Mesenteric fat pad (tissue), 1 donor: Measurements from ENCODE around the gene NAA80. TPM values are rescaled to one million over a fixed set of nuclear protein-coding genes. Genes with fewer than 3 reads are reported as not detected.

ENCODE experiments used
- DNase-seq: peaks from one replicate; pipeline ENCODE4 v3.0.0-alpha.2; 2020; ENCODE audit warnings: low spot score
- total RNA-seq: library from RNA; stranded (reverse); fragmentation: NEBNext Ultra II Directional; extraction: Animal tissue kit (Norgen Biotek cat#: 25700); gene quantifications from one replicate; pipeline ENCODE4 v1.2.1, GENCODE V29; 2021
- donor health status: DM: yes; HTN: yes; CAD: no.

NAA80 gene
- total RNA-seq, 1 donor from 2014 or later: 10.2 TPM

DNA sequence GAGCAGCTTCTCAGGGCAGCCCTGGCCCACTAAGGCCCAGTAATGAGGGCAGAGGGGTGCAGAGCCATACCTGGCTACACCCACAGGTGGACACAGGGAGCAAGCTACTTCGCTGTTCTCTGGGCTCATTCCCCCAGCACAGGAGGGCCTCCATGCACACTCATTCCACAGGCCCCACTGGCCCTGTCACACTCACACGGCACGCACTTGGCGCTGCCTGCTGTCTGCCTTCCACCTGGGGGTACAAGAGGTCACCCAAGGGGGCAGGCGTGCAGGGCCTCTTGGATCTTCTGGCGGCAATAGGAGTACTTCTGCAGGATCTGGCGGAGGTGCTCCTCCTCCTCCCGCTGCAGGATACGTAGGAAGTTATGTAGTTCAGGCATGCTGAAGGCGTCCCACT lies 31.1 kb upstream of the NAA80 start:
- DNase-seq: no peak

DNA sequence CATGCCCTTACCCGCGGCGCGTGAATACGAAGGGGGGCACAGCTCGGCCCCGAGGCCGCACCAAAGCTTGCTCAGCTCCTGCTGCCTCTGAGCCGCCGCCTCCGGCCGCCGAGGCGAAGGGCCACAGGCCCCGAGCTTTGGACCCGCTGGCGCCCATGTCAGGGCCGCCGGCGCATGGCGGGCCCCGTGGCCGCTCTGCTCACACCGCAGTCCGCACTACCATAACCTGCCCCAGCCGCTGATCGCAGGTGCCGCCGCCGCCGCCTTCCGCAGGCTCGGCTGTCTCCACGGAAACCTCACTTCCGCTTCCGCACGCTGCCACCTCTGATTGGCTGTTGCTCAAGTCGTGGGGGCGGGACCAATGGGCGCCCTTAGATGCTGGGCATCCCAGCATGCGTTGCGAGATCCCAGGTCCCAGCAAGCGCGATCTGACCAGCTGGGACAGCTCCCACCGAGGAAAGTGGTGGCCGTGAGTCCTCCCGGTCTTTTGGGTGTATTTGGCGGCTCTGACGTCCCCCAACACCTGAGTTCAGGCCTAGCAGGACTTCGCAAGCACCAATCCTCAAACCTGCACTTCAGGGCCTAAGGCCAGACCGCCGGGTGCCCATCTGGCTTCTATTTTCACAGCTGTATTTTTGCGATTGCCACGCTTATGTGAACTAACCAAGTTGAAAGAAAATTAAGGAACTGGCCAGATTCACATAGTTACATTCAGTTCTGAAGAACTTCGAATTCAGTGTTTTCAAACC lies 28.9 kb upstream of the NAA80 start, which contains the start of gene TUSC2:
TSS of gene TUSC2 (minus strand) at position 281 of the 749 bp plus-strand sequence. CDS start at position 157, 124 bp downstream.
- peak; percentile 98 for DNase-seq

DNA sequence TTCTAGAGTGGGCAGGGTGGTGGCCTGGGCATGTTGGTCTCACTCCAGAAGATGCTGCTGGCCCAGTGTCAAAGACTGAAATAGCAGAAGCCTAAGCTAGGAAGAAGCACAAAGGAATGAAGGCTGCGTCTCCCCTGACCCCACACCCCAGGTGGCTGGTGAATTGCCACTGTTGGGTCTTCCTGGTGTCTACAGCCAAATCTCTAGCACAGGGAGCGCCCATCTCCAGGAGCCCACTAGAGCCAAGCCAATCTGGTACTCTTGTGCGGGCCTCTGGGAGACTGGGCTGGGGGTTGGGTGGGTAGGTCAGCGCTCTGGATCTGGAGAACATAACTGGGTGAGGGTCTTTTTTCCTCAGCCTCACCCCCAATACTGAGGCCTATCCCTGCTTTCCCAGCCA lies 27.9 kb upstream of the NAA80 start:
- no peak for DNase-seq

DNA sequence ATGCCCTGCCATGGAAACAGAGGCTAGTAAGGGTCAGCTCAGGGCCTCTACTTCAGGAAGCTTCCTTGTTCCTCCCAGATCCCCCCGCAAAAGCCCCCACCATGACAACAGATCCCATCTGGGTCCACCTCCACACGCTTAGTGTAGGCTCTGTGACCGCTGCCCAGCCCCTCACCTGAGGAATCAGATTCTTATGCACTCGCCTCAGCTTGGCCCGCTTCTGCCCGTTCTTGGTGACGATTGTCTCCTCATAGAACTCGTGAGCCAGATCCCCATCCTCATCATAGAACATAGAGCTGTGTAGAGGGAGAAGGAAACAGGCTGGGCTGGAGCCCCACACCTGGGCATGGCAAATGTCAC lies 27.0 kb upstream of the NAA80 start:
- no peak for DNase-seq

DNA sequence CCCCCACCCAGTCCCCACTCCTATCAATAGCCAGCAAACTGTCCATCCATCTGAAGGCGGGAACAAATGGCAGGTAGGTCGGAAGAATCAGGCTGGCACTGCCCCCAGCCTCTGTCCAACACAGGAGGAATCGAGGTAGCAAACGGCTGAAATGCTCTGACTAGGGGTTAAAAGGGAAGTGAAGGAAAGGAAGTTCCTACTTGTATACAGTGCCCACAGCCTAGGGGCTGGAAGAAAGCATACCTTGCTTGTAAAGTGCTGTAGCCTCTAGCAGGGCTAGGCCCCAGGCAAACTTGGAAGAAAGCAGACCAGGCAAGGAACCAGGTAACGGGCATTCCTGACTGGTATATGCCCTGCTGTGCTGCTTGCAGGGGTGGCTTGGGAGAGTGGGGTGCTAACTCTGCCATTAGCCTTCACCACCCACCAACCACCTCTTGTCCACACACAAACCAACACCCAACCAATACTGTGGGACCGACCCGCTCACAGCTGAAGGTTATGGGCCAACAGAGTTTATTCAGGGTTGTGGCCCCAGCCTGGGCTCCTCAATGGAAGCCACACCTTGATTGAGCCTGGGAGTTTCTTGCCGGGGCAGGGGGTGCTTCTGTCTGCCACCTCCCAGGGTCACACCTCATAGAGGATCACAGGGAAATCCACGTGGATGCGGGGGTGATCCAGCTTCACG lies 26.4 kb upstream of the NAA80 start:
- no peak for DNase-seq

DNA sequence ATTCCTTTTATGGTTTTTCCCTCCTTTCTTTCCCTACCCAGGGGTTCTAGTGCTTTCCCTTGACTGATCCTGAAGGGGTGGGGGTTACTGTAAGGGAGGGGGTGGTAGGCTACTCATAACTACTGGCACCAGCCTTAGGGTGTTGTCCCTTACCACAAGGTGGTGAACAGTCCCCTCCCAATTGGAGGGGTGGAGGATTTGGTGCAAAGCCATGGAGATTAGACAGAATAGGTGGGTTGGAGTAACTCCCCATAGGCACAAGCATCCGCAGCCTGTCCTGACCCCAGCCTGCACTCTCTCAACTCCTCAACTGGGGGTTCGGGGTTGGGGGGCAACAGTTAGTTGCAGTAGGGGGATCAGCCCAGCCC lies 25.9 kb upstream of the NAA80 start:
- DNase-seq: no peak

DNA sequence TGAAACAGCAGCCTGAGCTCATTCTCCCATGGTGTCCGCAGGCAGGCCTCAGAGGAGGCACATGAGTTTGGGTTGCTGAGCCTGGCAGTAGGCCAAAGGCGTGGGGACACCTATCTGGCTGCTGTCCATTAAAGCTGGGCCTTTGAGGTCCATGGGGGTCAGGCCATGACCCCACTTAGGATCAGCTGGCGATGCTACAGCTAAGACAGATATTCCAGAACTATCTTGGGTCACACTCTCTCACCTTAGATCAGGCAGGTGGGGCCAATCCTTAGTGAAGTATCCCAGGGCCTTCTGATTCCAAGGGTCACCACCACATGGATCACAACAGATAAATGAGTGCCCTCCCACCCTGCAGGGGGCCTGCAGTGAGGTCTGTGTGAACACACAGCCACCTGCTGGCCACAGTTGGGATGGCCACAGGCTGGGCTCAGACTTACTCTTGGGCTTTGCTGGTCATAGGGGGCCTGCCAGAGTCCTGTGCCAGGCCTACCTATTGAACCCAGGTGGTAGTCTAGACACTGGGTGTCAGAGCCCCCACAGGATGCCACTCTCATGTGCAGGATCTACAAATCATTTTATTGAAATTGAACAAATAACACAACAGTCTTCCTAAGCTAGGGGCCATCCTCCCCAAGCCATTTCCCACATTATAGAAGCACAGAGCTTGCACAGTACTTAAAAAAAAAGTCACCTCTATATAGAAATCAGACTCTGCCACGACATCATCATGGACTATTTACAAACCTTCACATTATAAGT lies 25.3 kb upstream of the NAA80 start:
- no peak for DNase-seq

DNA sequence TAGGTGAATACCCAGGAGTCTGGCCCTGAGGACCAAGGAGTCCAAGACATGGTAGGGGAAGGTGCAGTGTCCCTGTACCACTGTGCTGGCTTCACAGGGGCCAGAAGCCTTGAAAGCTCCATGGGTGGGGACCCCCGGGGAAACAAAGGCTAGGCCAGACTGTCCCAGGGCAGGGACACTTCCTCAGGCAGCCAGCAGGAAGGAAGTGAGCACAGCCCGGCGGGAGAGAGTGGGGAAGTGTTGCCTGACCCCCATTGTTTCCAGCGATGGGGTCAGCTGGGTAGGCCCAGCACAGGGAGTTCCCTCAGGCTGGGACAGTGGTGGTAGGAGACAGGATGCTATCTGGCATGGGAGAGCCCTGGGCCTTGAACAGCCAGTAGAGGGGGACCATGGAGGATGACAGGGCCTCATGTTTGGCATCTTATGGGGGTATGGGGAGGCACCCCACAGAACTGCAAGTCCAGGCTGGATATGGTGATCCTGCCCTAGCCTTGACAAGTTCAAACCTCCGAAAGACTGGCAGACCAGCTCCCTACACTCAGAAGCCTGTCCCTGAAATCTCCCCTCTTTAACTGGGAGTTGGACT lies 24.5 kb upstream of the NAA80 start:
- no peak for DNase-seq

DNA sequence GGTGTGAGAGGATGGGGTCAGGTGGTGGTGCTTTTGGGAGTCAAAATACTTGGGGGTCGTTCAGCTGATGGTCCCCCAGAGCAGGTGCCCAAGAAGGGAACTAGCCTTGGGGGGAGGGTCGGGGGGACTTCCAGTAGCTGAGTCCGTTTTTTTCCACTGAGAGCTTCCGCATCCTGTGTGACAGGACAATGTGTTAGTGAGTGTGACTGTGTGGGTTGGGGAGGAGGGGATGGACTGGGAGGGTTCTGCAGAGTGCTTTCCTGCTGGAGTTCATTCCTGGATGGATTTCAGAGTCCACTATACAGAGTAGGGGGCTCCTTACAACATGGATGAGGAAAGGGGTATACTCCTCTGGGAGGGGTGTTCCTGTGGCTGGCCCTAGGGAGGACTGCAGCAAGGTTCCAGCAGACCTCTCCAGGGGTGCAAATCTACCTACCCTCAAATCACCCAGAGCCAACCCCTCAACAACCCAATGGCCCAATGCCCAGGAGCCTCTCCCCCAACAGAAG lies 23.9 kb upstream of the NAA80 start:
- DNase-seq: no peak

DNA sequence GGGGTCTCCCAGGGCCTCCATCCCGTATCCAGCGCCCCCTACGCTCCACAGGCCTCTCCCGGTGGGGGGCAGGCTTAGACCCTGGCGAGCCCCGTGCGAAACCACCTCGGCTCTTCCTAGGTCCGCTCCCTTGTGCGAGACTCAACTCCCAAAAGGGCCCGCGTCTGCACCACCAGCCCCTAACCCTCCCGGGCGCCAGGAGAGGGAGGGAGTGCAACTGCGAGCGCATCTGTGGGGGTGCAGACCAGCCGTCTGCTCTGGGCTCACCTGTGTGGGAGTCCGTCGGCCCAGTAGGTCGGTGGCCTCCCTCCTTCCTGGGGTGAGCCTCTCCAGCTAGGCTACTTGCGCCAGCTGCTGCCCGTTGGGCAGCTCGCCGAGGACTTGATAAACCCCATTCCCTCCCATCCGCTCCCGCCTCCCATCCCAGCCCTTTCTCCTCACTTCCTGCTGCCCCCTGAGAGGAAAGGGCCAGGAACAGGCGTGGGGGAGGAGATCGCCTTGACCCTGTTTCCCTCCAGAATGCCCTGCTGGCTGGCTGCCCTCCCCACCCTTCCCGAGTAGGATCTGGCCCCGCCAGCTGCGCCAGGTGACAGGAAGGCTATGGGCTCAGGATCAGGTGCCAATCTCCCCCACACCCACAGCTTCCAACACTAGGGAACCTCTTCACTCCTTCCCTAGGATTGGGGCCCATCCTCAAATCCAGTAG lies 23.3 kb upstream of the NAA80 start, which contains the start of gene HYAL2:
TSS of gene HYAL2 (minus strand) at position 360 of the 706 bp plus-strand sequence. CDS start 2,256 bp downstream, outside the sequence.
- no peak for DNase-seq

DNA sequence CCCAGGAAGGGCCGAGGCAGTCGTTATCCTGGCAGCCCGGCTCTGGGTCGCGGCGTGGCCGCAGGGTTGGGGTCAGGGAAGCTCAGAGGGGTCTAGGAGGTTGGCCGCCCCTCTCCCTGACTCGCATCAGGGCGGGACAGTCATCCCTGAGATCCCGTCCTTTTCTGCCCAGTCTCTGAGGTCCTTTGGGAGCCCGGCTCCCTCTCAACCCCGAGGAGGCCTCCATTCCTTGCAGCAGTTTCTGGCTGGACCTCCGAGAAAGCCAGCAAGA lies 22.8 kb upstream of the NAA80 start:
- DNase-seq: no peak

DNA sequence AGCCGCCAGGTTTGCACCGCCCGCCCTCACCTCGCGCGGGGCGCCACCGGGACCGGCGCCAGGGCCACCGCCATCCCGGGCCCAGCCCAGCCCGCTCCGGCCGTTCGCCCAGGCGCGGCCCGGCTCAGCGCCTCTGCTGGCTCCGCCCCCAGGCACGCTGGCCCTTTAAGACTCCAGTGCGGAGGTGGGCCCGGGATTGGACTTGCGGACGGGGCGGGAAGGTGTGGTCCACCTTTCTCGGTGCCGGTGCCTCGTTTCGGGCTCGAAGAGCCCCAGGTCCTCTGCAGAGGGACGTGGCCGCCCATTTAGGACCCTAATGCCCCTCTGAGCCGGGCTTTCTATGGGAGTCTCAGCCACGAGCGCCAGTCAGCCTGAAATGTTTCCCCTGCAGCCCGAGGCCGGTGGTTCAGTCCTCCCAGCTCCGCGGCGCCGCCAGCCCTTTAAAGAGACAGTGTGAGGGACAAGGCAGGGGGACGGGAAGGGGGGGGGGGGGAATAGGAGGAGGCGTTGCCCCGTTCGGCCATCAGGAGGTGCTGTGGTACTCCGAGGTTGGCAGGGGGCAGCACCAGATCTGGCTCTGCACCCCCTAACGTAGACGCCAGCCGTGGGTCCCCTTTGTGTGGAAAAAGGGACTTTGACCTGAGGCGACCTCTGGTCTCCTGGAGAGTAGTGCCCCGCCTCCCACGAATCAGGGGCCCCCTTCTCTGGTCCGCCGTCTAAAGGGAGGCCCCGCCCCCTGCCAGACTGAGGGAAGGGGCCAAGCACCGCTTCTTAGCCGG lies 22.3 kb upstream of the NAA80 start:
- peak; percentile 96 for DNase-seq

DNA sequence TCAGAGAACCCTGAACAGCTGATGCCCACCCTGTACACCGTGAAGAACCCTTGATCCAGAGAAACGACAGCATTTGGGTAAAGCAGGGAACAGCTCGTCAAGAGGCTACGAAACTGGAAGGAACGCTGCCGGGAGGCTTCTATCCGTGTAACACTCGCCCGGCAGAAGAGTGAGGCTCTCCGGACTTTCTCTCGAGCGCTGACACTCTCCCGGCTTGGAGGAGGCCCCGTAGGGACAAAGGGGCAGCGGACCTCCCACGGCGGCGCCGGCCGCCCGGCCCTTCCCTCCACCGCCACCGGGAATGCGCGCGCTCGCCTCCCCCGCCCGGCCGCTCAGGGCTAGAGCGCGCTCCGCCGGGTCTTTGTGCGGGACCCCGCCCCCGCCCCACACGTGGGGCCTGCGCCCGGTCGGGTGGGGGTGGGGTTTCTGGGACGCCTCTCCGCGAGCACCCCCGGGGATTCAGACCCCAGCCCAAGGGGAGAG lies 21.7 kb upstream of the NAA80 start:
- no peak for DNase-seq

DNA sequence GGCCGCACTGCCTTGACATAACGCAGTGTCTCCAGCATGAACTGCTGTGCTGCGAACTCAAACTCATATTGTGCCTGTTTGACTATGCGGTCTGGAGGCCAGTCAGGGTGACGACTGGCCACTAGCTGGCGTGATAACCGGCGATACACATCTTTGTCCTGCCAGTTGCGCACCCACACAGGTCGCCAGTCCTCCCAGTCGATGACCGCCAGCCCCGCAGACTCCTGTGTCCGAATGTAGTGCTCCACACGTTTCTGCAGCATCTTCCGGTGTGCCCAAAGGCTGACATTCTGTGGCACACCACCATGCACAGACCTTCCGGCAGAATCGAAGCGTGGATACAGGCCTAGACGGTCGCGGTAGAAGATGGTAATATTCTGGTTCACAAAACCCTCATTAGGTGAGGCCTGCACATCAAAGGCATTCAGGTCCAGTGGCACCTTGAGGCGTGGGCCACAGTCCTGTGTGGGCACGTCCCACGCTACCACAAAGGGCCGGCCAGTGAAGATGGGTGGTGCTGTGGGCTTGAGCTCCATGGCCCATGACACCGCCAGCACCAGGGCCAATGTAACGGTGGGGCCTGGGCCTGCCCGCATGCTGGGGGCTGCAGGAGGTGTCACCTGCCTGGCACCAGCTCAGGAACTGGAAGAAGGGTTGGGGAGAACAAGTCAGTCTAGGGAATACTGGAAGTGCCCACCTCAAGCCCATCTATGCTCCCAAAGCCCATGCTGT lies 20.9 kb upstream of the NAA80 start:
- DNase-seq: no peak

DNA sequence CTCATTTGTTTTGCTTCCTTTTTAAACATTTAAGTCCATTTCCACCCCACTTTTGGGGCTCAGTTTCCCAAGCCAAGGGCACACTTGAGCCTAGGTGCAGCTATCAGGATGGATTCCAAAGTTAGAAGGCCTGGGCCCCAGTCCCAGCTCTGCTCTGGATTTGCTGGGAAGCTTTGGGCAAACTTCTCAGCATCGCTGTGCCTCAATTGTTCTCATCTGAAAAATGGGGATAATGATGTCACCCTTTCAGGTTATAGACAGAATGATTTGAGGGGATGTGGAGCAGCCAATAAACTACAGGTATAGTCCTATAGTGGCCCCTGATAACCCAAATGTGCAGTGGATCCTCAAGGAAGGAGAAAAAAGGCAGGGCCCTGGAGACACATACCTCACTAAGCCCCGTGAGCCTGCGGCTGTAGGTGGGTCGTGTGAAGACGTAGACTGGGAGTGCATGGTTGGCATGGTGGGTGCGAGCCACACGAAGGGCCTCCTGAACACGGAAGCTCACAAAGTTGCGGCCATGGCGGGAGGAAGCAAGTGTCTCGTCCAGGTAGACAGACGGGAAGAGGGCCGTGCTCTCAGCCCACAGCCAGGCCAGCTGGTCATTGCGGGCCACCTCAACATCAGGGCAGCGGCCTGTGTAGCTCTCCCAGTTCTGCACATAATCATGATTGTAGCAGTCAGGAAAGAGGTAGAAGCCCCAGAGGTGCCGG lies 20.1 kb upstream of the NAA80 start:
- no peak for DNase-seq

DNA sequence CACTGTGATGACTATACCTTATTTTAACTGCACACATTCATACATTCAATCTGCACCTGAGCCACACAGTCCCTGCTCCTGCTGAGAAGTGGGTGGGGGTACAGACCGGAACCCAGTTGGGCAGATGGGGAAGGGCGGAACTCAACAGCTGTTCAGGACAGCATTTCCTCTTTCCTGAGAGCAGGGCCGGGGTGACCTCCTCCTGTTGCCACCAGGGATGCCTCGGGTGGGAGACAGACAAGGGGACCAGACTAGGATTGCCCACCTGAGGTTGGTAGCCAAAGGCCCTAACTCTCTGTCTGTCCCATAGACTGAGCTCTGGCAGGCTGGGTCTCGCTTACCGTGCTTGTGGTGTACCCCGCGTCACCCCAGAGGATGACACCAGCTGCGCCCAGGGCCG lies 19.4 kb upstream of the NAA80 start:
- no peak for DNase-seq

DNA sequence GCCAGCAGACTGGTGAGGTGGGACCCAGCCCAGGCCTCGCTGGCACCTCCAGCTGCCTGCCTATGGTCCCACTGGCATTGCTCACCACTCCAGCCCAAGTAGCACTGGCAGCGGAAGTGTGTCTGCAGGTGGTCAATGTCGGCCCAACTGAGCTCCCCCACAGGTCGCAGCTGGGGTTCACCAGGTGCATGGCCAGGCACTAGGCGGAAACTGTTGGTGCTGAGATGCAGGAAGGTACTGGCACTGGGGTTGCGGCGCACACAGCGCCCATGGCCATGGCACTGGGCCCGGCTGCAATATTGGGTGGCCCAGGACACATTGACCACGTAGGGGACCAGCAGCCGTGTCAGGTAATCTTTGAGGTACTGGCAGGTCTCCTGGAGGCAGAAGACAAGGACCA lies 19.0 kb upstream of the NAA80 start:
- DNase-seq: no peak

DNA sequence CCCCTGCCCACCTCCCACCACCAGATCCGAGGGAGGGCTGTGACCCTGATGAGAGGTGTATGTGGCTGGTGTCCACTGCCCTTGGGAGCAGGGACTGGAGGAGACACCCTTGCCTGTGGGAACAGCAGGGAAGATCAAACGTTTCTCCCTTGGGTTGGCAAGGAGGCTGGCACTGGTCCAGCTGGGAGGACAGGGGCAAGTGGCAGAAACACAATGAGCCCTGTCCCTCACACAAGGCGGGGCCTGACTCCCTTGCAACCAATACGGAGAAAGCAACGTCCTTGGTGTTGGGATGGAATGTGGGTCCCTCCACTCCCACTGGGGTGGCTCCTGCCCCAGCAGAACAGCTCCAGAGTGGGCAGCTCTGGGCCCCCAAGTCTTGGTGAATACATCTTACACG lies 18.1 kb upstream of the NAA80 start:
- no peak for DNase-seq
